AG04450 (cell line): ENCODE data around the gene IVD. TPM values are rescaled to one million over a fixed set of nuclear protein-coding genes. Genes with fewer than 3 reads are reported as not detected.

Experiments
- CTCF ChIA-PET: fragments of 300-600, 350-600 bp; formaldehyde crosslinking; extraction: SDS; loops from one replicate; lab custom pipeline; 2022; ENCODE audit warnings: antibody characterized with exemption, inconsistent platforms; lab: Charles Lee
- POLR2A ChIA-PET: fragments of 350-600 bp; formaldehyde crosslinking; extraction: SDS; loops from one replicate; lab custom pipeline; 2021; ENCODE audit warnings: antibody characterized with exemption, inconsistent platforms; lab: Yijun Ruan, JAX
- DNase-seq: peaks from one replicate; pipeline ENCODE4 v3.0.0-alpha.2; 2011; ENCODE audit warnings: low read depth, low spot score
- H3K27ac ChIP-seq: one replicate; pipeline ENCODE4 v1.5.1; 2012; ENCODE audit warnings: low read depth, low read length, control low read depth
- H3K27me3 ChIP-seq: one replicate; pipeline ENCODE4 v1.6.0; 2012; ENCODE audit warnings: low read length; ENCODE audit not compliant: control insufficient read depth, insufficient read depth
- H3K4me3 ChIP-seq: 2 replicates; pipeline ENCODE4 v1.5.1; 2011; ENCODE audit warnings: mild to moderate bottlenecking, low read depth, low read length, control low read depth
- H3K9me3 ChIP-seq: 2 replicates; pipeline ENCODE4 v1.5.1; 2012; ENCODE audit warnings: low read length; ENCODE audit not compliant: control insufficient read depth, insufficient read depth
- polyA plus RNA-seq: library from polyadenylated mRNA; depleted of rRNA; stranded (reverse); fragments of >200 nt; gene quantifications from 2 replicates; pipeline ENCODE4 v1.2.3, GENCODE V29; 2011
- TF ChIP-seq, protein P1 (sequence below): IDR thresholded peaks from 2 replicates; pipeline ENCODE4 v1.5.1; 2011; ENCODE audit warnings: low read depth, low read length, control low read depth, inconsistent platforms

IVD gene
- polyA plus RNA-seq, 1 experiment = 49.3 TPM

- no peaks in the 10 kb centered on the region for H3K27me3 ChIP-seq
- TF ChIP-seq, protein P1, sequence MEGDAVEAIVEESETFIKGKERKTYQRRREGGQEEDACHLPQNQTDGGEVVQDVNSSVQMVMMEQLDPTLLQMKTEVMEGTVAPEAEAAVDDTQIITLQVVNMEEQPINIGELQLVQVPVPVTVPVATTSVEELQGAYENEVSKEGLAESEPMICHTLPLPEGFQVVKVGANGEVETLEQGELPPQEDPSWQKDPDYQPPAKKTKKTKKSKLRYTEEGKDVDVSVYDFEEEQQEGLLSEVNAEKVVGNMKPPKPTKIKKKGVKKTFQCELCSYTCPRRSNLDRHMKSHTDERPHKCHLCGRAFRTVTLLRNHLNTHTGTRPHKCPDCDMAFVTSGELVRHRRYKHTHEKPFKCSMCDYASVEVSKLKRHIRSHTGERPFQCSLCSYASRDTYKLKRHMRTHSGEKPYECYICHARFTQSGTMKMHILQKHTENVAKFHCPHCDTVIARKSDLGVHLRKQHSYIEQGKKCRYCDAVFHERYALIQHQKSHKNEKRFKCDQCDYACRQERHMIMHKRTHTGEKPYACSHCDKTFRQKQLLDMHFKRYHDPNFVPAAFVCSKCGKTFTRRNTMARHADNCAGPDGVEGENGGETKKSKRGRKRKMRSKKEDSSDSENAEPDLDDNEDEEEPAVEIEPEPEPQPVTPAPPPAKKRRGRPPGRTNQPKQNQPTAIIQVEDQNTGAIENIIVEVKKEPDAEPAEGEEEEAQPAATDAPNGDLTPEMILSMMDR = no peak
- CTCF ChIA-PET = no interaction called here
- H3K9me3 ChIP-seq = no peaks in the 10 kb centered on the region; the same call in 1 of the 2 replicates
- H3K4me3 ChIP-seq = no peak overlapping the region
- no peak for DNase-seq
- POLR2A ChIA-PET = no interaction called here
- no peak overlapping the region for H3K27ac ChIP-seq
These were observed 51.1 kb downstream of the IVD start for GRCh38 chr15:40456738-40457137.

DNA sequence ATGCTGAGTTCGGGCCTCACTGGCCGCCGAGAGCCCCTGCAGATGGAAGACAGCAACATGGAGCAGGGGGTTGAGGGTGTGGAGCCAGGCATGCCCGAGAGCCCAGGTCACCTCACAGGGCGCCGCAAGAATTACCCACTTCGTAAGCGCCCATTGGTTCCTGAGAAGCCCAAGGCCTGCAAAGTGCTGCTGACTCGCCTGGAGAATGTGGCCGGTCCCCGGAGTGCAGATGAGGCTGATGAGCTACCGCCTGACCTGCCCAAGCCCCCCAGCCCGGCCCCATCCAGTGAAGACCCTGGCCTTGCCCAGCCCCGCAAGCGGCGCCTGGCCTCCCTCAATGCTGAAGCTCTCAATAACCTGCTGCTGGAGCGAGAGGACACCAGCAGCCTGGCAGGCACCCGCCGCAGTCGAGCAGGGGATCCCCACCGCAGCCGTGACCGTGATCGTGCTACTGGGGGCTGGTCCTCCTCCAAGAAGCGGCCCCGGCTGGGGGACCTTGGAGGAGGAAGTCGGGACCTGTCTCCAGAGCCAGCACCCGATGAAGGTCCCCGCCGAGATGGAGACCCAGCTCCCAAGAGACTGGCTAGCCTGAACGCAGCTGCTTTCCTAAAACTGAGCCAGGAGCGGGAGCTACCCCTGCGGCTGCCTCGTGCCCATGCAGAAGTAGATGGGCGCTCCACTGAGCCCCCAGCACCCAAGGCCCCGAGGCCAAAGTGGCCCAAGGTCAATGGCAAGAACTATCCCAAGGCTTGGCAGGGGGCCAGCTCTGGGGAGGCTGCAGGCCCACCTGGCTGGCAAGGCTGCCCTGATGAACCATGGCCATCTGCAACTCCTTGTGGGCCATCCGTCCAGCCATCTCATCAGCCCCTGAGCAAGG lies 53.1 kb downstream of the IVD start:
- POLR2A ChIA-PET = no interaction called here
- Histone ChIP-seq H3K27me3 (no peaks in the 10 kb centered on the region), H3K9me3 (no peaks in the 10 kb centered on the region; the same call in 1 of the 2 replicates), H3K4me3 (no peak overlapping the region), H3K27ac (no peak overlapping the region)
- DNase-seq = no peak
- TF ChIP-seq, protein P1 = no peak
- CTCF ChIA-PET = no interaction called here

- TF ChIP-seq, protein P1 = no peak
- H3K4me3 ChIP-seq = no peak overlapping the region
- ChIA-PET POLR2A (no interaction called here), CTCF (no interaction called here)
- no peak for DNase-seq
- H3K27ac ChIP-seq = no peak overlapping the region
- H3K27me3 ChIP-seq = no peaks in the 10 kb centered on the region
- H3K9me3 ChIP-seq = no peaks in the 10 kb centered on the region; the same call in 1 of the 2 replicates
These were observed 53.9 kb downstream of the IVD start for GRCh38 chr15:40459391-40460015.

DNA sequence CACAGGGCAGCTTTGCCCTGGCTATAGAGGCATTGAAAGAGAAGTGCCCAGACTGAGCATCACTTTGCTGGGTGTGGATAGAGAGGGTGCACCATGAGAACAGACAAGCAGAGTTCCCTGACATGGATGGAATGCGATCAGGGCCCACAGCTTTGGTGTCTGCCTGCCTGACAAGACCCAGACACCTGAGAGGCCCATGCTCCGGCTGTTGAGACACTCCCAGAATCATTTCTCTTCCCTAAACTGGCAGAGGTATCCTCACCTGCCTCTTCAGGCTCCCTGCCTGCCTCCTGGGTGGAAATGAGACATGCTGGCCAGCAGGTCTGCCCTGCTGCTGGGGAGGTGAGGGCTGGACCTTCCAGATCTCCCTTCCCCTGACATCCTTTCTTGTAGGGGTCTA lies 54.8 kb downstream of the IVD start:
- H3K4me3 ChIP-seq = no peak overlapping the region
- H3K9me3 ChIP-seq = no peaks in the 10 kb centered on the region; the same call in 1 of the 2 replicates
- no peaks in the 10 kb centered on the region for H3K27me3 ChIP-seq
- no peak overlapping the region for H3K27ac ChIP-seq
- DNase-seq = no peak
- ChIA-PET POLR2A (no interaction called here), CTCF (no interaction called here)
- TF ChIP-seq, protein P1 = no peak

DNA sequence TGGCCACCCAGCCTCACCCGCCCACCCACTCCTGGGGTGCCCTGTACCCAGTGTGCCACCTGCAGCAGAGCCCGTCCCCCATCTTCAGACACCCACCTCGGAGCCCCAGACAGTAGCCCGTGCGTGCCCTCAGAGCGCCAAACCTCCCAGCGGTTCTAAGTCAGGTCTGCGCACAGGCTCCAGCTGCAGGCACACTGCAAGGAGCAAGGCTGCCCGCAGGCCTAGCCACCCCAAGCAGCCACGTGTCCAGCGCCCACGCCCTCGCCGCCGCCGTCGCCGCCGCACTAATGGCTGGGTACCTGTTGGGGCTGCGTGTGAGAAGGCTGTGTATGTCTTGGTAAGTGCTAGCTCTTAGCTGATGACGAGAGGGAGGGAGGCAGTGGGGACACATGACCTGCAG lies 56.4 kb downstream of the IVD start:
- no peak for DNase-seq
- ChIA-PET POLR2A (no interaction called here), CTCF (interaction anchor here (1.5 kb wide), 1 partner anchor 45 kb away, joined by 5 read pairs; no protein-coding TSS in a partner anchor)
- Histone ChIP-seq H3K9me3 (no peaks in the 10 kb centered on the region; the same call in 1 of the 2 replicates), H3K4me3 (no peak overlapping the region), H3K27me3 (no peaks in the 10 kb centered on the region), H3K27ac (no peak overlapping the region)
- TF ChIP-seq, protein P1 = no peak
